Measurements from ENCODE around the gene ADGRA3.

- no peak for TF ChIP-seq CTCF (IDR thresholded peaks at IDR 0.05)
- no peak for TF ChIP-seq POLR2AphosphoS5 (IDR thresholded peaks at IDR 0.05; ENCODE audit: low read depth, low read length)
Measured at GRCh38 chr4:22488106-22488505, 27.8 kb downstream of the ADGRA3 start.
